H1 (cell line): ENCODE results near the gene RAB11FIP3. TPM values are rescaled to one million over a fixed set of nuclear protein-coding genes. Genes with fewer than 3 reads are reported as not detected.

Experiments
- CTCF ChIA-PET: fragments of 300-600 bp; sonication (Branson Sonifier 250); formaldehyde crosslinking; loops from one replicate; lab custom pipeline; 2021; ENCODE audit not compliant: partially characterized antibody; lab: Charles Lee
- POLR2A ChIA-PET: fragments of 300-600 bp; sonication (Branson Sonifier 250); formaldehyde crosslinking; loops from one replicate; lab custom pipeline; 2021; ENCODE audit warnings: inconsistent platforms; ENCODE audit not compliant: partially characterized antibody; lab: Charles Lee
- DNase-seq, 2 experiments: peaks; one replicate each; pipeline versions ENCODE4 v3.0.0 to v3.0.0-alpha.2; 2010 to 2022; ENCODE audit warnings: low spot score in 2 of 2, low read depth in 1 of 2, mixed read lengths in 1 of 2
- FAIRE-seq: peaks from 2 replicates; lab custom pipeline; 2011; peaks lifted over from hg19 to GRCh38; lab: Jason Lieb, UNC
- H2AFZ ChIP-seq: 2 replicates; pipeline ENCODE4 v1.8.1; 2012; ENCODE audit warnings: low read length, inconsistent platforms
- H2AK5ac ChIP-seq: 2 replicates; pipeline ENCODE4 v1.6.1; 2013; ENCODE audit warnings: low read depth, low read length
- H2BK120ac ChIP-seq: replicated peaks from 2 replicates; pipeline ENCODE3; 2013; ENCODE audit warnings: low read depth, low read length, inconsistent platforms
- H2BK12ac ChIP-seq: 2 replicates; pipeline ENCODE4 v1.6.1; 2013; ENCODE audit warnings: low read depth, low read length
- H2BK15ac ChIP-seq: 2 replicates; pipeline ENCODE4 v1.6.1; 2013; ENCODE audit warnings: low read length
- H2BK20ac ChIP-seq: 2 replicates; pipeline ENCODE4 v1.6.1; 2013; ENCODE audit warnings: low read length
- H2BK5ac ChIP-seq: 2 replicates; pipeline ENCODE4 v1.6.1; 2013; ENCODE audit warnings: low read depth, low read length
- H3K14ac ChIP-seq: 2 replicates; pipeline ENCODE4 v1.6.1; 2013; ENCODE audit warnings: inconsistent platforms; ENCODE audit not compliant: insufficient read length
- H3K18ac ChIP-seq: 2 replicates; pipeline ENCODE4 v1.6.1; 2013; ENCODE audit warnings: low read length; ENCODE audit errors: extremely low read depth
- H3K23ac ChIP-seq: 2 replicates; pipeline ENCODE4 v1.6.1; 2013; ENCODE audit warnings: inconsistent platforms; ENCODE audit not compliant: insufficient read length
- H3K23me2 ChIP-seq: 2 replicates; pipeline ENCODE4 v1.6.1; 2013; ENCODE audit warnings: low read depth, low read length
- H3K27ac ChIP-seq: 2 replicates; pipeline ENCODE4 v1.6.1; 2011; ENCODE audit warnings: low read depth, low read length, inconsistent platforms
- H3K27me3 ChIP-seq, 4 experiments: replicated peaks in 1 of 4; 1 replicate in 1 of 4; 2 replicates in 3 of 4; pipeline versions ENCODE4 v1.6.1 to v1.8.1; 2011 to 2013; ENCODE audit warnings: low read length in 3 of 4, mild to moderate bottlenecking in 3 of 4, inconsistent platforms in 2 of 4, mixed read lengths in 2 of 4, moderate library complexity in 1 of 4; ENCODE audit not compliant: control insufficient read depth in 3 of 4, insufficient read depth in 3 of 4; ENCODE audit errors: extremely low read depth in 1 of 4
- H3K36me3 ChIP-seq, 4 experiments: 2 replicates each; pipeline versions ENCODE4 v1.6.1 to v1.8.1; 2011 to 2013; ENCODE audit warnings: mild to moderate bottlenecking in 4 of 4, low read length in 3 of 4, moderate library complexity in 2 of 4, control low read depth in 1 of 4, inconsistent platforms in 1 of 4; ENCODE audit not compliant: insufficient read depth in 4 of 4, control insufficient read depth in 2 of 4
- H3K4ac ChIP-seq: replicated peaks from 2 replicates; pipeline ENCODE3; 2013; ENCODE audit warnings: low read length, low read depth, mixed read lengths, inconsistent platforms; ENCODE audit not compliant: insufficient read length
- H3K4me1 ChIP-seq, 4 experiments: replicated peaks in 1 of 4; 1 replicate in 1 of 4; 2 replicates in 3 of 4; pipeline versions ENCODE4 v1.6.1 to v1.8.1; 2011 to 2013; ENCODE audit warnings: low read length in 3 of 4, inconsistent platforms in 2 of 4, mixed read lengths in 1 of 4; ENCODE audit not compliant: insufficient read depth in 4 of 4, control insufficient read depth in 3 of 4
- H3K4me2 ChIP-seq, 2 experiments: 2 replicates each; pipeline versions ENCODE4 v1.6.1 to v1.8.1; 2011 to 2013; ENCODE audit warnings: low read depth in 2 of 2, low read length in 2 of 2, control low read depth in 1 of 2, inconsistent platforms in 1 of 2, mild to moderate bottlenecking in 1 of 2; ENCODE audit not compliant: insufficient read depth in 1 of 2
- H3K4me3 ChIP-seq, 4 experiments: fragments of 200-600, 300-600 bp in 1 of 4; sonication (generic), shearing (Covaris generic), sonication (Bioruptor Twin) in 1 of 4; 2 replicates each; pipeline versions ENCODE4 v1.5.1 to v1.8.1; 2011 to 2016; ENCODE audit warnings: low read length in 4 of 4, low read depth in 3 of 4, control low read depth in 2 of 4, inconsistent platforms in 2 of 4, mild to moderate bottlenecking in 2 of 4, mixed read lengths in 1 of 4, moderate library complexity in 1 of 4; ENCODE audit not compliant: insufficient read depth in 2 of 4; ENCODE audit errors: extremely low read depth in 1 of 4
- H3K56ac ChIP-seq: replicated peaks from 2 replicates; pipeline ENCODE3; 2013; ENCODE audit warnings: low read depth, mild to moderate bottlenecking, mixed read lengths, low read length, inconsistent platforms; ENCODE audit not compliant: insufficient read length
- H3K79me1 ChIP-seq: 2 replicates; pipeline ENCODE4 v1.6.1; 2013; ENCODE audit warnings: low read depth, low read length, control low read depth
- H3K79me2 ChIP-seq, 2 experiments: 2 replicates each; pipeline versions ENCODE4 v1.6.1 to v1.8.1; 2012 to 2013; ENCODE audit warnings: low read length in 2 of 2, mild to moderate bottlenecking in 2 of 2, inconsistent platforms in 1 of 2; ENCODE audit not compliant: insufficient read depth in 2 of 2, control insufficient read depth in 1 of 2
- H3K9ac ChIP-seq, 4 experiments: replicated peaks in 1 of 4; 1 replicate in 1 of 4; 2 replicates in 3 of 4; pipeline versions ENCODE4 v1.6.1 to v1.8.1; 2011 to 2013; ENCODE audit warnings: low read depth in 3 of 4, low read length in 3 of 4, control low read depth in 2 of 4, mild to moderate bottlenecking in 2 of 4, moderate library complexity in 2 of 4, inconsistent platforms in 1 of 4; ENCODE audit errors: extremely low read depth in 1 of 4
- H3K9me3 ChIP-seq, 2 experiments: 2 replicates each; pipeline versions ENCODE4 v1.6.1 to v1.8.1; 2012 to 2013; ENCODE audit warnings: mild to moderate bottlenecking in 2 of 2, moderate library complexity in 2 of 2, control low read depth in 1 of 2, inconsistent platforms in 1 of 2, low read depth in 1 of 2, low read length in 1 of 2, mixed read lengths in 1 of 2; ENCODE audit not compliant: insufficient read depth in 2 of 2
- H4K20me1 ChIP-seq, 2 experiments: replicated peaks in 1 of 2; 2 replicates each; pipeline versions ENCODE3 to v1.8.1; 2011 to 2013; ENCODE audit warnings: inconsistent platforms in 2 of 2, low read length in 2 of 2, mild to moderate bottlenecking in 1 of 2; ENCODE audit not compliant: insufficient read depth in 2 of 2, control insufficient read depth in 1 of 2
- H4K5ac ChIP-seq: 2 replicates; pipeline ENCODE4 v1.6.1; 2013; ENCODE audit warnings: low read length, low read depth, mixed read lengths, inconsistent platforms; ENCODE audit not compliant: insufficient read length
- H4K8ac ChIP-seq: 2 replicates; pipeline ENCODE4 v1.8.0; 2013; ENCODE audit warnings: mild to moderate bottlenecking, moderate library complexity, low read length, inconsistent platforms; ENCODE audit not compliant: insufficient read depth; ENCODE audit errors: extremely low read depth
- H4K91ac ChIP-seq: replicated peaks from 2 replicates; pipeline ENCODE3; 2013; ENCODE audit warnings: low read length, mixed read lengths, inconsistent platforms; ENCODE audit not compliant: insufficient read length
- ASH2L ChIP-seq: fragments of 200-600, 300-600 bp; sonication (generic); IDR thresholded peaks from one replicate; pipeline ENCODE4 v1.7.1; 2017; ENCODE audit warnings: low read length
- ATF3 ChIP-seq: IDR thresholded peaks from 2 replicates; pipeline ENCODE4 v1.6.1; 2011; ENCODE audit warnings: low read depth, mild to moderate bottlenecking, low read length; ENCODE audit not compliant: insufficient read depth
- GABPA ChIP-seq: IDR thresholded peaks from 2 replicates; pipeline ENCODE4 v1.6.1; 2011; ENCODE audit warnings: mild to moderate bottlenecking, low read length, moderate library complexity, borderline replicate concordance; ENCODE audit not compliant: insufficient read depth
- HDAC6 ChIP-seq: IDR thresholded peaks from one replicate; pipeline ENCODE4 v1.7.1; 2012; ENCODE audit warnings: low read depth, mild to moderate bottlenecking, inconsistent platforms, low read length, moderate library complexity
- RBBP5 ChIP-seq: IDR thresholded peaks from 2 replicates; pipeline ENCODE4 v1.7.1; 2012; ENCODE audit warnings: low read depth, mild to moderate bottlenecking, inconsistent platforms, low read length, moderate library complexity, borderline replicate concordance
- SP4 ChIP-seq: IDR thresholded peaks from 2 replicates; pipeline ENCODE4 v1.6.1; 2012; ENCODE audit warnings: low read length, inconsistent platforms
- WGBS, 2 experiments: shearing (Covaris generic) in 1 of 2; methylation state at CpG; one replicate each; pipeline versions ENCODE4 v1.1.6 to v1.1.7; 2013 to 2015; ENCODE audit warnings: low lambda C conversion rate in 2 of 2, mixed read lengths in 2 of 2, inconsistent platforms in 1 of 2, low coverage in 1 of 2, missing lambda C conversion rate in 1 of 2; ENCODE audit not compliant: insufficient replicate concordance in 2 of 2, insufficient coverage in 1 of 2, insufficient read length in 1 of 2; ENCODE audit errors: extremely low coverage in 1 of 2, missing lambda C conversion rate in 1 of 2; 5-methylcytosine and 5-hydroxymethylcytosine counted together
- polyA plus RNA-seq, 7 experiments: library from polyadenylated mRNA; depleted of rRNA in 3 of 7; stranded (reverse) in 5 of 7; unstranded in 2 of 7; fragments of >200 nt in 5 of 7; fragments of 200-250 nt in 2 of 7; gene quantifications; 1 replicate in 5 of 7; 2 replicates in 1 of 7; 4 replicates in 1 of 7; pipeline versions ENCODE4 v1.2.1 to v1.2.3, GENCODE V29; 2011 to 2013; ENCODE audit warnings: missing spikeins in 2 of 7, mixed read lengths in 2 of 7
- total RNA-seq: library from RNA; stranded (reverse); fragmentation: NEBNext Ultra II Directional; extraction: Animal tissue kit (Norgen Biotek cat#: 25700); gene quantifications from 2 replicates; pipeline ENCODE4 v1.2.1, GENCODE V29; 2021

RAB11FIP3 gene
- total and polyA plus RNA-seq, 2 of the 8 experiments (the other 6 are each of a cell fraction or from before 2014, with no cell fraction given): 9.3 to 35.2 TPM

GRCh38 chr16:489606-490005 lies 64.2 kb downstream of the RAB11FIP3 start:
- no peaks in the 10 kb centered on the region for H3K23me2 ChIP-seq
- H2AK5ac ChIP-seq: no peak overlapping the region
- H2AFZ ChIP-seq: no peak overlapping the region
- H3K4me2 ChIP-seq: no peak overlapping the region
- H3K4me3 ChIP-seq: no peak overlapping the region
- no peaks in the 10 kb centered on the region for H3K79me1 ChIP-seq
- H3K4ac ChIP-seq: no peak overlapping the region
- H3K36me3 ChIP-seq: no peaks in the 10 kb centered on the region; a peak in 1 of 8 replicates
- ChIA-PET POLR2A (interaction anchor here (0.6 to 1.1 kb wide), 3 partner anchors 12 to 88 kb away, joined by 3 to 4 read pairs (median 3); partner anchors contain the start of gene DECR2), CTCF (interaction anchor here (1.1 to 2.7 kb wide), 9 partner anchors 10 to 106 kb away, joined by 3 to 19 read pairs (median 4); no protein-coding TSS in a partner anchor)
- peaks cover 6 to 9% (median 7%) of the 10 kb centered on the region in 4 experiments for H3K4me1 ChIP-seq
- H2BK12ac ChIP-seq: no peak overlapping the region
- no peak overlapping the region for H3K56ac ChIP-seq
- peaks cover 0 to 3% of the 10 kb centered on the region in 2 experiments for H4K20me1 ChIP-seq
- no peak overlapping the region for H3K9ac ChIP-seq
- DNase-seq (no peak), FAIRE-seq (no peak)
- no peak overlapping the region for H2BK5ac ChIP-seq
- no peak overlapping the region for H2BK120ac ChIP-seq
- no peak overlapping the region for H3K23ac ChIP-seq
- no peaks in the 10 kb centered on the region for H3K9me3 ChIP-seq
- no peak overlapping the region for H2BK20ac ChIP-seq
- no peak overlapping the region for H4K91ac ChIP-seq
- no peaks in the 10 kb centered on the region for H3K27me3 ChIP-seq
- no peaks in the 10 kb centered on the region for H3K79me2 ChIP-seq
- 90% methylated on average over 16 of the region's 16 CpGs; no CpG with 5 or more reads in 1 of the 2 experiments for WGBS, 2 experiments
- H3K18ac ChIP-seq: no peak overlapping the region
- no peak for TF ChIP-seq HDAC6
- no peak for TF ChIP-seq RBBP5
- no peak for TF ChIP-seq GABPA
- TF ChIP-seq SP4: no peak
- TF ChIP-seq ATF3: no peak
- TF ChIP-seq ASH2L: no peak
- no peak overlapping the region for H4K5ac ChIP-seq
- H2BK15ac ChIP-seq: no peak overlapping the region
- 0 out of 2 replicates have a peak overlapping the region, but pooled peaks have one; percentile 14 for H4K8ac ChIP-seq
- no peak overlapping the region for H3K14ac ChIP-seq
- H3K27ac ChIP-seq: no peak overlapping the region
